ENCODE results near the gene TMEM217.
"Not testable (repeated sequence)": the region's sequence is repeated elsewhere in the genome, so short reads cannot be mapped to it uniquely, and the experiment has no call there.

Gene TMEM217

DNA sequence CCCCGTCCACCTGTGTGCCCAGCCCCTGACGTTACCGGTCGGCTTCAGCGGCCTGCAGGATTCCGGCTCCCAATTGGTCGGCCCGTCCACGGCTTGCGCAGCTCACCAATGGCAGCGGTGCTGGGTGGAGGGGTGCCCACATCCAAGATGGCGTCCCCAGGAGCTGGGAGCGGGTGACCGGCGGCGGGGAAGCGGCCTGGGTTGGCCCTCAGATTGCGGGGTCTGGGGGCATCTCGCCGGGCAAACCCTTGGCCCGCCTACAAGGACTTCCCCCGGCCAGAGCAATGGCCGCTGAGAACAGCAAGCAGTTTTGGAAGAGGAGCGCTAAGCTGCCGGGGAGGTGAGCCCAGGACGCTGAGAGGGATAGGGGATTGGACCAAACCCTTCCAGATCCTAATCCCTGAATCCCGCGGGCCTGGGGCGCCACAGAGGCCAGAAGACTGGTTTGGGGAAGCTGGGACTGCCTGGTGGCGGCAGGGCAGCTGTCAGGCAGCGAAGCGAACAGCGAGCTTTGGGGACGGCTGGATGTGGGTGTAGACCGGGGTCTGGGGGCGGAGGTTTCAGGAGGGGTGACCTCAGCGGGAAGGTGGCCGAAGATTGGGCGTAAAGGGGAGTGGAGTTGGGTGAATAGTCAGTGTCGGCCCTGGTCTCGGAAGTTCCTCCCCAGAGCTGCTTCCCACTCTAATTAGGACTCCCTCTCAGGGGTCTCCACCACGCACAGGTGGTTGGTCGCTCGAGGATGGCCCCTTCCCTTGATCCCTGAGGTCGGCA, at the start of gene TMEM217, which contains the start of gene TBC1D22B:
TSS of gene TMEM217 (minus strand) at position 511 of the 771 bp plus-strand sequence. CDS start 39,114 bp downstream, outside the sequence.
TSS of gene TBC1D22B (plus strand) at position 139 of the 771 bp plus-strand sequence. CDS start at position 285, 146 bp downstream.
- peak; percentile 98 for DNase-seq

- DNase-seq, result not testable (repeated sequence)
These were observed 49.5 kb upstream of the TMEM217 start for GRCh38 chr6:37307484-37307883.

GRCh38 chr6:37306624-37307222, 48.8 kb upstream of the TMEM217 start:
- peak; percentile 42 for DNase-seq

GRCh38 chr6:37305841-37306425, 48.0 kb upstream of the TMEM217 start:
- peak; percentile 30 for DNase-seq

DNA sequence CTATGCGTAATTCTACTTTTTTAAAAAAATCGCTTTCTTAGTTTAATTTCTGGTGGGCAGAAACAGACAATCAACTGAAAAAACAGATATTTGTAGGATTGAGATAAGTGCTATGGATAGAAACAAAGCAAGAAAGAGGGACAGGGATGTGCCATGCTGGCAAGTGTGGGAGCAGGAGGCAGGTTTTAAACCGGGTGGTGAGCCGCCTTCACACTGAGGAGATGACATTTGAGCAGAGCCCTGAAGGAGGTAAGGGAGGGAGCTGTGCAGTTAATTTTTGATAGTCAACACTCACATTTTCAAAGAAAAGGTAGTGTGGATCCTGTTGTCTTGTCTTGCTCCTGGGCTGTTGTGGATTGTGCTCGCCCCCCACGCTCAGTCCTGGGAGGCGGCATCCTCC, 46.8 kb upstream of the TMEM217 start:
- DNase-seq, result no peak

GRCh38 chr6:37303891-37304503, 46.1 kb upstream of the TMEM217 start:
- DNase-seq, result no peak

GRCh38 chr6:37303091-37303660, 45.2 kb upstream of the TMEM217 start:
- DNase-seq, result no peak

DNA sequence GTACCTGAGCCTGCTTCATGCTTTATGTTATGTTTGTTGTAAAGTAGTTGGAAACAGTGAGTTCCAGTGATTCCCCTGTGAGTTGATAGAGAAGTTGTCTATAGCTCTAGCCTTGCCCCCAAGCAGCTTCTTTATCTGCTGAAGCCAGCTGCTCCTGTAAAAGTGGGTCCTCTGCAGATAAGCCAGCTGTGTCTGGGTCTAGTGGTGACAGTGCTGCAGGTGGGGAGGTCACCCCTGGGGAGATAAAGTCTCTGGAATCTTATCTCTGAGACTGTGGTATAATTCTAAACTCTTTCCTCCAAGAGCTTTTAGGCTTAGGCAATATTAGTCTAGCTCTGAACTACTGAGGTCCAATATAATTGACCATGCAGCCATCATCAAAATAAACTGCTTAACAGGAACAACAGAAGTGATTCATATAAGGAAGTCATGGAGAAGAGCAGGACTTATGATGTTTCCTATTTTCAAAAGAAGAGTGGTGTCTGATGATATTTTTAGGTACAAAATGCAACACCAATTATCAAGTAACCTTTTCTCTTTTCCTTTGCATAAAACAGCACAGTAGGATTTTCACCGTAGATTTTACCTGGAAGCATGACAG, 44.2 kb upstream of the TMEM217 start:
- no peak for DNase-seq

DNA sequence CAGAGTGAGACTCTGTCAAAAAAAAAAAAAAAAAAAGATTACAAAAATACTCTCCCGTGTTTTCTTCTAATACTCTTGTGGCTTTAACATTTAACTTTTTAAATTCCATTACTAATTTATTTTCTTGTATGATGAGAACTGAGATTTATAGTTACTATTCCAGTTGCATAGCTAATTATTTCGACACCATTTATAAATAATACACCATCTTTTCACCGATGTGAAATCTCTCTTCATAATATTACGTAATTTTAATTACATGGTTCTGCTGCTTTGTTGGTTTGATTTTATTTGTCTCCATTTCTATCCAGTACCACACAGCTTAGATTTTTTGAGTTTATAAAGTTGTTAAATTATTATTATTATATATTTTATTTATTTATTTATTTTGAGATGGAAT, 42.0 kb upstream of the TMEM217 start:
- DNase-seq, result no peak

DNA sequence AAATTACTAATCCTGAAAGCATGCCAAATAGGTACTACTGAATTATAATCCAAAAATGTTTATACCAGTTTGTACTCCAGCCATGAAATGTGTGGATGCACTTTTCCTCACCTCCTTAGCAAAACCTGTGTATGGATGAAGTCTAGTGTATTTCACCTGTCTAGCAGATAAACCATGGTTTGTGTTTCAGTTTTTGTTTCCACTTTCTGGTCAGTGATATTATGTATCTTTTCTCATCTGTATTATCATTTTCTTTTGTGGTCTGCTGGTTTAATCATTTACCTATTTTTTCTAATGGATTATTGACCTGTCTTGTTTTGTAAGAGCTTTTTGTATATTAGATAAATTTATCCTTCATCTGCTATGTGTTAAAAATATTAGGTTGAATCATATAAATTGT, 41.0 kb upstream of the TMEM217 start:
- no peak for DNase-seq

GRCh38 chr6:37297637-37298036, 39.7 kb upstream of the TMEM217 start:
- DNase-seq, result not testable (repeated sequence)

GRCh38 chr6:37293426-37293825, 35.5 kb upstream of the TMEM217 start:
- DNase-seq, result no peak

DNA sequence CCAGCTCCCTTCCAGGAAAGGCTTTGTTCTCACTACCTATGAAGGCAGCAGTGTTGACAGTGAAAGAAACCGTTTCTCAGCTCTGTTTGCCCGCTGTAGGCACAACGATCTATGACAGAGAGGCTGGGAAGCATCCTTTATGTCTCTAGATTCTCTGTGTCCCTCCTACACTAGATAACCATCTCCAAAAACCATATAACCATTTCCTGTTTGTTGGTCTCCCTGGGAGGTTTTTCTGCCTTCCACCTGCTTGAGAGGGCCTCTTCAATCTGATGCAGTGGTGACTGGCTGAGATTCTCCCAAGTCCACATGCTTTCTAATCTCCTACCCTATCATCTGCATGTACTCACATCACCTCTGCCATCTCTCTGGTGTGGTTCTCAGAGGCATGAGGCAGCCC, 32.0 kb upstream of the TMEM217 start:
- no peak for DNase-seq

DNA sequence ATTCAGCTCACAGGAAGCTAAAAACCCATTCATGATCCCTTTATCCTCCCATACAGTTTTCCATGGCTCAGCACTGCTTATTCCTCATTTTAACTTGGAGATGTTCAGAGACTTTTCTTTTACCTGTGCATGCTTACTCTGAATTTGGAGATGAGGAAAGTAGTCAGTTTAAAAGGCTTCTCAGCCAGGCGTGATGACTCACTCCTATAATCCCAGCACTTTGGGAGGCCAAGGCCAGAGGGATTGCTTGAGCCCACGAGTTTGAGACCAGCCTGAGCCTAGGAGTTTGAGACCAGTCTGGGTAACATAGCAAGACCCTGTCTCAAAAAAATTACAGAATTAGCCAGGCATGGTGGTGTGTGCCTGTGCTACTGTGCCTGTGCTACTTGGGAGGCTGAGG, 30.3 kb upstream of the TMEM217 start:
- no peak for DNase-seq

GRCh38 chr6:37287519-37288157, 29.7 kb upstream of the TMEM217 start:
- DNase-seq, result no peak

DNA sequence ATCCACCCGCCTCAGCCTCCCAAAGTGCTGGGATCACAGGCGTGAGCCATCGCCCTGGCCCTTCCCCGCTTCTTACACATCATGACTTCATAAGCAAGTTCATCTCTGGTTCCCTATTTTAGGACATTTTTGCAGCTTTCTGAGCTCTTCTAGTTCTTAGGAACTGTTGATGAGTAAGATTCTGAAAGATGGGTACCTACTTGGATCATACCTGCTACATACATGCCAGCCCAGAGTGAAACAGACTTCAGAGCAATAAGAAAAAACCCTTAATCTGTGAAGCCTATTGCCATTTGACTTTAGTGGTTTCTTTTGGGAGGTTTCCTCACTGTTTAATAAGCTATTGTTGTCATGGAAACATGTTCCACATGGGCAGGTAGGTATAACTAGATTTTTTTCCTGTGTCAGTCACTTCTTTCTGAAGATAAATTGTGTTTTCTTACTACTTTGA, 27.9 kb upstream of the TMEM217 start:
- no peak for DNase-seq

GRCh38 chr6:37284781-37285180, 26.8 kb upstream of the TMEM217 start:
- no peak for DNase-seq

GRCh38 chr6:37283671-37284151, 25.8 kb upstream of the TMEM217 start:
- no peak for DNase-seq

- DNase-seq, result no peak
These were observed 25.3 kb upstream of the TMEM217 start for GRCh38 chr6:37283268-37283667.

GRCh38 chr6:37282371-37282770, 24.4 kb upstream of the TMEM217 start:
- DNase-seq, result no peak

DNA sequence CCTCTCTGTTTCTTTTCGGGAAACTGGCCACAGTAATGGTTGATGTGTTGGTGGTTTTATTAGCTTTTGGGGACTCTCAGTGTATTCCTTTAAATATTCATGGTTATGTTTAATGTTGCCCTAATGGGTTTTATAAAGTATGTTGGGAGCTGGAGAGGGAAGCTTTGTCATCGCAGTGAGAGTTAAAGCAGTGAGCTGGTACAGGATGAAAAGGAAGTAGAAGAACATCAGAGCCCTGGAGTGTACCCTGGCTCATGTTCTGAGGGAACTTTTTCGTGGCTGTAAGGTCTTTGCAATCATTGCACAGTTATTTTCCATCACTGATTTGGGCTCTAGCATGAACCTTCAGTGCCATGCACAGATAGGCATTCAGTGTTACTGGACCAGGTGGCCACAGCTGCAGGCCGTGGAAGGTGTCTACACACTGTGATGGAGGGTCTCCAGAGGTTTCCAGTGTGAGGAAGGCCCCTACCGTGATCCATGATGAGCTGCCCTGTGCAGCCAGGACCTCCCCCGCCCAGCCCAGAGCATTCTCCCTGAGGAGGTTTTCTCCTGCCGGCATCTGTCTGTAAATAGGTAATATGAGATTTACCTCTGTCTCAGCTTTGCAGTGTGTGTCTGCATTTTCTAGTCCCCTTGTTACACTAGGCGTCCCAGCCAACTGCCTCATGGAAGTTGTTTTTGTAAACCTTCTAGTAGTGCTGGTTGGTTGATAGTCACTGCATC, 22.4 kb upstream of the TMEM217 start:
- no peak for DNase-seq
